ENCODE data around the gene RGR. TPM values are rescaled to one million over a fixed set of nuclear protein-coding genes. Genes with fewer than 3 reads are reported as not detected.

Gene RGR
- total and polyA plus RNA-seq, 2 experiments from 2014 or later, result not detected

GRCh38 chr10:84227810-84228209, 17.0 kb upstream of the RGR start (continued):
- TF ChIP-seq CTCF (conservative IDR thresholded peaks at IDR 0.05; ENCODE audit: low read depth in 2 of 2) (no peak), CREB1 (CRISPR knock-in tag; IDR thresholded peaks at IDR 0.05; ENCODE audit: low read depth) (no peak), EZH2 (IDR thresholded peaks at IDR 0.05; ENCODE audit: low read depth, unreplicated experiment) (no peak)

GRCh38 chr10:84230359-84230758, 14.5 kb upstream of the RGR start:
- Histone ChIP-seq H3K27me3 (ENCODE audit: insufficient read depth) (no peaks in the 10 kb centered on the region), H3K27ac (ENCODE audit: low read depth) (no peak overlapping the region), H3K9me2 (ENCODE audit: insufficient read depth) (peaks cover 7% of the 10 kb centered on the region; the same call in 1 of the 2 replicates), H3F3A (replicated peaks; ENCODE audit: low read depth) (no peaks in the 10 kb centered on the region), H2AFZ (no peak overlapping the region), H4K20me1 (replicated peaks; ENCODE audit: insufficient read depth) (no peaks in the 10 kb centered on the region), H3K36me3 (ENCODE audit: insufficient read depth) (no peaks in the 10 kb centered on the region), H3K4me2 (no peak overlapping the region), H3K4me1 (ENCODE audit: insufficient read depth) (no peaks in the 10 kb centered on the region), H3K4me3 (no peak overlapping the region), H3K79me2 (replicated peaks; ENCODE audit: insufficient read depth) (no peaks in the 10 kb centered on the region)
- H3K36me3 Mint-ChIP-seq (ENCODE audit: low read depth), result no peaks in the 10 kb centered on the region
- no peaks in the 10 kb centered on the region for H3K27me3 Mint-ChIP-seq (ENCODE audit: insufficient read depth, low read depth, poor library complexity)
- H3K4me3 Mint-ChIP-seq, result no peak overlapping the region
- DNase-seq (ENCODE audit: low spot score) (no peak), ATAC-seq (no peak)
- H3K9me3 Mint-ChIP-seq, result no peaks in the 10 kb centered on the region
- no peak overlapping the region for H3K27ac Mint-ChIP-seq
- no peaks in the 10 kb centered on the region for H3K4me1 Mint-ChIP-seq
- TF ChIP-seq JUNB (IDR thresholded peaks at IDR 0.05; ENCODE audit: unreplicated experiment) (no peak), STAT1 (IDR thresholded peaks at IDR 0.05; ENCODE audit: unreplicated experiment) (no peak), ZNF114 (CRISPR knock-in tag; IDR thresholded peaks at IDR 0.05) (no peak), CREB1 (CRISPR knock-in tag; IDR thresholded peaks at IDR 0.05; ENCODE audit: low read depth) (no peak)
- TF ChIP-seq, protein P1, sequence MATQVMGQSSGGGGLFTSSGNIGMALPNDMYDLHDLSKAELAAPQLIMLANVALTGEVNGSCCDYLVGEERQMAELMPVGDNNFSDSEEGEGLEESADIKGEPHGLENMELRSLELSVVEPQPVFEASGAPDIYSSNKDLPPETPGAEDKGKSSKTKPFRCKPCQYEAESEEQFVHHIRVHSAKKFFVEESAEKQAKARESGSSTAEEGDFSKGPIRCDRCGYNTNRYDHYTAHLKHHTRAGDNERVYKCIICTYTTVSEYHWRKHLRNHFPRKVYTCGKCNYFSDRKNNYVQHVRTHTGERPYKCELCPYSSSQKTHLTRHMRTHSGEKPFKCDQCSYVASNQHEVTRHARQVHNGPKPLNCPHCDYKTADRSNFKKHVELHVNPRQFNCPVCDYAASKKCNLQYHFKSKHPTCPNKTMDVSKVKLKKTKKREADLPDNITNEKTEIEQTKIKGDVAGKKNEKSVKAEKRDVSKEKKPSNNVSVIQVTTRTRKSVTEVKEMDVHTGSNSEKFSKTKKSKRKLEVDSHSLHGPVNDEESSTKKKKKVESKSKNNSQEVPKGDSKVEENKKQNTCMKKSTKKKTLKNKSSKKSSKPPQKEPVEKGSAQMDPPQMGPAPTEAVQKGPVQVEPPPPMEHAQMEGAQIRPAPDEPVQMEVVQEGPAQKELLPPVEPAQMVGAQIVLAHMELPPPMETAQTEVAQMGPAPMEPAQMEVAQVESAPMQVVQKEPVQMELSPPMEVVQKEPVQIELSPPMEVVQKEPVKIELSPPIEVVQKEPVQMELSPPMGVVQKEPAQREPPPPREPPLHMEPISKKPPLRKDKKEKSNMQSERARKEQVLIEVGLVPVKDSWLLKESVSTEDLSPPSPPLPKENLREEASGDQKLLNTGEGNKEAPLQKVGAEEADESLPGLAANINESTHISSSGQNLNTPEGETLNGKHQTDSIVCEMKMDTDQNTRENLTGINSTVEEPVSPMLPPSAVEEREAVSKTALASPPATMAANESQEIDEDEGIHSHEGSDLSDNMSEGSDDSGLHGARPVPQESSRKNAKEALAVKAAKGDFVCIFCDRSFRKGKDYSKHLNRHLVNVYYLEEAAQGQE (IDR thresholded peaks at IDR 0.05; ENCODE audit: unreplicated experiment), result no peak

DNA sequence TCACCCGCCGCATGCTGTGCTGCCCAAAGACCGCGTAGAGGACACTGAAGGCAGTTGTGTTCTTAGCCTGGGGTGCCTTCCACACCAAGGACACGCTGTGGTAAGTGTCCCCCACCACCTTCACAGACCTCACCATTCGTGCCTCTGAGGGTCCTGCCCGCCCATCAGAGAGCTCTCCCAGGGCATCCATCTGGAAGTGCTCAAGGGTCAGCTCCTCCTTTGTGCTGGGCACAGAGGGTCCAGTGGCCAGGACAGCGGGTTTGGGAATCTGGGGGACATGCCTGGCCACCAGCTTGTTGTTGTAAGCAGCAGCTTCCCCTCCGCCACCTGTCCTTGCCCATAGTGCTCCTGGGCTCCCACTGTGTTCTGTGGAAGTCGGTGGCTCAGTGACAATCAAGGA, 12.5 kb upstream of the RGR start:
- no peaks in the 10 kb centered on the region for H3K79me2 ChIP-seq (replicated peaks; ENCODE audit: insufficient read depth)
- H3K4me3 ChIP-seq, result no peak overlapping the region
- H3K27me3 ChIP-seq (ENCODE audit: insufficient read depth), result no peaks in the 10 kb centered on the region
- DNase-seq (ENCODE audit: low spot score) (no peak), ATAC-seq (no peak)
- no peak overlapping the region for H3K27ac ChIP-seq (ENCODE audit: low read depth)
- no peaks in the 10 kb centered on the region for H3K36me3 ChIP-seq (ENCODE audit: insufficient read depth)
- Mint-ChIP-seq H3K4me3 (no peak overlapping the region), H3K27ac (no peak overlapping the region), H3K4me1 (peaks cover 3% of the 10 kb centered on the region; the same call in 1 of the 3 replicates), H3K27me3 (ENCODE audit: insufficient read depth, low read depth, poor library complexity) (peaks cover 5% of the 10 kb centered on the region), H3K36me3 (ENCODE audit: low read depth) (no peaks in the 10 kb centered on the region), H3K9me3 (no peaks in the 10 kb centered on the region)
- H3K9me2 ChIP-seq (ENCODE audit: insufficient read depth), result peaks cover 7% of the 10 kb centered on the region; the same call in 1 of the 2 replicates
- H3K4me1 ChIP-seq (ENCODE audit: insufficient read depth), result no peaks in the 10 kb centered on the region; the same call in 1 of the 2 replicates
- no peaks in the 10 kb centered on the region for H4K20me1 ChIP-seq (replicated peaks; ENCODE audit: insufficient read depth)
- no peaks in the 10 kb centered on the region for H3F3A ChIP-seq (replicated peaks; ENCODE audit: low read depth)
- no peak overlapping the region for H2AFZ ChIP-seq
- no peak overlapping the region for H3K4me2 ChIP-seq
- TF ChIP-seq JUNB (IDR thresholded peaks at IDR 0.05; ENCODE audit: unreplicated experiment) (no peak), POLR2AphosphoS5 (IDR thresholded peaks at IDR 0.05; ENCODE audit: low read depth) (no peak)
- TF ChIP-seq, protein P2, sequence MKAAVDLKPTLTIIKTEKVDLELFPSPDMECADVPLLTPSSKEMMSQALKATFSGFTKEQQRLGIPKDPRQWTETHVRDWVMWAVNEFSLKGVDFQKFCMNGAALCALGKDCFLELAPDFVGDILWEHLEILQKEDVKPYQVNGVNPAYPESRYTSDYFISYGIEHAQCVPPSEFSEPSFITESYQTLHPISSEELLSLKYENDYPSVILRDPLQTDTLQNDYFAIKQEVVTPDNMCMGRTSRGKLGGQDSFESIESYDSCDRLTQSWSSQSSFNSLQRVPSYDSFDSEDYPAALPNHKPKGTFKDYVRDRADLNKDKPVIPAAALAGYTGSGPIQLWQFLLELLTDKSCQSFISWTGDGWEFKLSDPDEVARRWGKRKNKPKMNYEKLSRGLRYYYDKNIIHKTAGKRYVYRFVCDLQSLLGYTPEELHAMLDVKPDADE (IDR thresholded peaks at IDR 0.05), result no peak
